NT2/D1 (cell line): Measurements from ENCODE around the gene MKS1.

ENCODE experiments used
- SUZ12 ChIP-seq: IDR thresholded peaks from 2 replicates; pipeline ENCODE4 v1.6.1; 2011; ENCODE audit not compliant: insufficient read length, insufficient read depth; ENCODE audit errors: extremely low read depth
- YY1 ChIP-seq: IDR thresholded peaks from 2 replicates; pipeline ENCODE4 v1.6.1; 2011; ENCODE audit not compliant: insufficient read length, insufficient read depth
- ZNF274 ChIP-seq: IDR thresholded peaks from 2 replicates; pipeline ENCODE4 v1.6.1; 2011; ENCODE audit warnings: mild to moderate bottlenecking, low read depth, low read length

- TF ChIP-seq YY1: no peak
- no peak for TF ChIP-seq ZNF274
- TF ChIP-seq SUZ12: no peak
Measured at GRCh38 chr17:58239987-58240386, 20.9 kb upstream of the MKS1 start.
